Caki2 (cell line): Measurements from ENCODE around the gene SRSF1. TPM values are rescaled to one million over a fixed set of nuclear protein-coding genes. Genes with fewer than 3 reads are reported as not detected.

Source experiments
- DNase-seq: peaks from one replicate; pipeline ENCODE4 v3.0.0-alpha.2; 2015; ENCODE audit warnings: low read depth
- in situ Hi-C: cut with HindIII; loops from 2 replicates; pipeline ENCODE4 v1.10.0; 2016; ENCODE audit warnings: low sequenced_read_pairs, low pct_unique_long_range_greater_than_20kb, mixed read lengths
- total RNA-seq: library from RNA; depleted of rRNA; stranded (reverse); fragments of >200 nt; shearing (Covaris generic); gene quantifications from 2 replicates; pipeline ENCODE4 v1.2.3, GENCODE V29; 2014; ENCODE audit warnings: low replicate concordance; rRNA removed

The SRSF1 gene
- total RNA-seq, 1 experiment from 2014 or later, result 242 TPM

DNA sequence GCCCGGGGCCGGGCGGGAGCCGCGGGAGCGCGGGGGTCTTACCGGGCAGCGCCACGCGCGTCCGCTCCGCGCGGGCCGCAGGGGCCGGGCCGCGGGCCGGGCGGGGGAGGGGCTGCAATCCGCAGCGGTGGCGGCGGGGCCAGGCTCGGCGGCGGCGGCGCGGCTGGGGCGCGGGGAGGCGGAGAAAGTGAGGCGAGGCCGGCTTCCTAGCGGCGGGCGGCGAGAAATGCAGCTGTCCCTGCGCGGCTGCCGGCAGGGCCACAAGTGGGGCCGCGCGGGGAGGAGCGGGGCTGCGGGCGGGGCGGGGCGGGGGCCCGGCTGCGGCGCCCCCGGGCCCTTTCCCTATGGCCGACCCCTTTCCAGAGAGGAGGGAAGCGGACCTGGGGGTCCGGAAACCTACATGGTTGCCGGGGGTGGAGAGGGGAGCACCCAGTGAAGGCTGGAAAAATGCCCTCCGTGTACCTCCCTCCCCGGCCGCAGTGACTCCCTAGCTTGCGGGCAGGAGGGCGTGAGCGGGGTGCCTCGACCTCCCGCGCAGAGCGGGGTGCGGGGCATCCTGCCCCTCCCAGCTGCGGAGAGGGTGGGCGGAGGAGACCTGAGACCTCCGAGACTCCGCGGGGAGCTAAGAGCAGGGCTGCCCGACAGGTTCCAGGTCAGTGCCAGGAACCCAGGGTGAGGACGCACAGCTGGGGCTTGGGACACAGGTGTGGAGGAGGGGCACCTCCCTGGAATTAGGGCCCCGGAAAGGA lies 51.7 kb downstream of the SRSF1 start, which contains the start of gene CUEDC1:
TSS of gene CUEDC1 (minus strand) at position 230 of the 749 bp plus-strand sequence. CDS start 69,848 bp downstream, outside the sequence.
- DNase-seq, result peak; percentile 23
- in situ Hi-C loops, result no loop called here

- in situ Hi-C loops, result no loop called here
- DNase-seq, result peak; percentile 76
Observed at GRCh38 chr17:57954397-57955182, 52.5 kb downstream of the SRSF1 start.

- in situ Hi-C loops, result no loop called here
- no peak for DNase-seq
Observed at GRCh38 chr17:57953705-57954396, 53.2 kb downstream of the SRSF1 start.

Other genes starting within 250 kb of the SRSF1 start
- 57.0 and 71.5 TPM in 2 replicates for gene MRPS23, start 157.2 kb downstream of the SRSF1 start, total RNA-seq
- 24.8 and 47.7 TPM in 2 replicates for gene CUEDC1, start 51.8 kb downstream of the SRSF1 start, total RNA-seq
- 20.9 and 44.0 TPM in 2 replicates for gene VEZF1, start 19.0 kb downstream of the SRSF1 start, total RNA-seq
- gene DYNLL2, start 76.2 kb upstream of the SRSF1 start, total RNA-seq, result 7.4 and 9.4 TPM in 2 replicates
- not detected in 2 replicates for gene OR4D1, start 141.1 kb upstream of the SRSF1 start, total RNA-seq
- not detected in 2 replicates for gene OR4D2, start 159.7 kb upstream of the SRSF1 start, total RNA-seq
- not detected in 2 replicates for gene EPX, start 185.5 kb upstream of the SRSF1 start, total RNA-seq
- gene MKS1, start 212.0 kb upstream of the SRSF1 start, total RNA-seq, result 33.7 and 37.7 TPM in 2 replicates
- gene LPO, start 231.3 kb upstream of the SRSF1 start, total RNA-seq, result not detected in 2 replicates